Lung microvascular endothelial cell (primary cell): ENCODE measurements around the gene MAGIX. TPM values are rescaled to one million over a fixed set of nuclear protein-coding genes. Genes with fewer than 3 reads are reported as not detected.

Experiments
- DNase-seq, 2 donors: peaks; one replicate each; pipeline versions ENCODE4 v3.0.0 to v3.0.0-alpha.2; 2010; ENCODE audit warnings: low read depth in 2 of 2
- total RNA-seq: library from RNA; depleted of rRNA; stranded (reverse); fragments of >200 nt; gene quantifications from 2 replicates; pipeline ENCODE4 v1.2.1, GENCODE V29; 2014

MAGIX gene
- total RNA-seq, 1 donor from 2014 or later, result 0.60 TPM

- no peak for DNase-seq
Measured at GRCh38 chrX:49204709-49205108, 42.2 kb downstream of the MAGIX start.

GRCh38 chrX:49205443-49205842, 42.9 kb downstream of the MAGIX start:
- DNase-seq, result no peak

- DNase-seq, result no peak
Measured at GRCh38 chrX:49206543-49206942, 44.0 kb downstream of the MAGIX start.

- DNase-seq, result no peak
Measured at GRCh38 chrX:49208399-49208798, 45.8 kb downstream of the MAGIX start.

GRCh38 chrX:49209434-49210251, 47.1 kb downstream of the MAGIX start:
- peak in 1 of 2 donors; percentile 29 for DNase-seq

GRCh38 chrX:49210406-49210805, 47.8 kb downstream of the MAGIX start:
- no peak for DNase-seq

GRCh38 chrX:49211074-49211473, 48.5 kb downstream of the MAGIX start:
- no peak for DNase-seq

- DNase-seq, result no peak
Measured at GRCh38 chrX:49212209-49212608, 49.7 kb downstream of the MAGIX start.

GRCh38 chrX:49212861-49213260, 50.3 kb downstream of the MAGIX start:
- no peak for DNase-seq

- DNase-seq, result no peak
Measured at GRCh38 chrX:49214416-49214815, 51.9 kb downstream of the MAGIX start.

- DNase-seq, result no peak
Measured at GRCh38 chrX:49214996-49215526, 52.5 kb downstream of the MAGIX start.

Other genes starting within 250 kb of the MAGIX start
- gene PIM2, start 243.7 kb upstream of the MAGIX start, total RNA-seq, result 2.4 and 4.2 TPM in 2 replicates
- 19.4 and 23.8 TPM in 2 replicates for gene OTUD5, start 205.2 kb upstream of the MAGIX start, total RNA-seq
- gene KCND1, start 190.9 kb upstream of the MAGIX start, total RNA-seq, result 0.20 and 0.22 TPM in 2 replicates
- 12.4 and 19.6 TPM in 2 replicates for gene GRIPAP1, start 160.5 kb upstream of the MAGIX start, total RNA-seq
- gene TFE3, start 119.4 kb upstream of the MAGIX start, total RNA-seq, result 8.3 TPM in 2 replicates
- gene CCDC120, start 103.8 kb upstream of the MAGIX start, total RNA-seq, result 0.44 and 0.79 TPM in 2 replicates
- 3.5 and 4.2 TPM in 2 replicates for gene PRAF2, start 88.8 kb upstream of the MAGIX start, total RNA-seq
- gene WDR45, start 82.9 kb upstream of the MAGIX start, total RNA-seq, result 14.6 and 15.9 TPM in 2 replicates
- gene GPKOW, start 39.0 kb upstream of the MAGIX start, total RNA-seq, result 16.3 and 16.6 TPM in 2 replicates
- gene PLP2, start 9.1 kb downstream of the MAGIX start, total RNA-seq, result 6.7 and 12.6 TPM in 2 replicates
- gene PRICKLE3, start 23.6 kb downstream of the MAGIX start, total RNA-seq, result 2.8 and 3.4 TPM in 2 replicates
- gene SYP, start 37.4 kb downstream of the MAGIX start, total RNA-seq, result under 0.01 TPM in 2 replicates
- gene CACNA1F, start 70.6 kb downstream of the MAGIX start, total RNA-seq, result under 0.01 TPM in 1 of 2 replicates, not detected in the other
- gene CCDC22, start 72.7 kb downstream of the MAGIX start, total RNA-seq, result 6.8 and 7.3 TPM in 2 replicates
- gene FOXP3, start 102.0 kb downstream of the MAGIX start, total RNA-seq, result not detected in 2 replicates
- gene PPP1R3F, start 107.0 kb downstream of the MAGIX start, total RNA-seq, result 1.3 and 4.6 TPM in 2 replicates
- not detected in 2 replicates for gene GAGE10, start 140.9 kb downstream of the MAGIX start, total RNA-seq
- gene GAGE12J, start 159.3 kb downstream of the MAGIX start, total RNA-seq, result not detected in 2 replicates
- not detected in 2 replicates for gene GAGE13, start 168.8 kb downstream of the MAGIX start, total RNA-seq